Sigmoid colon (tissue), 4 donors: ENCODE data around the gene DLK2.

Source experiments
- EP300 ChIP-seq, 4 donors: sonication (generic); formaldehyde crosslinking; IDR thresholded peaks; one replicate each; pipeline ENCODE4 v1.6.1; 2017; ENCODE audit warnings: antibody characterized with exemption in 4 of 4
- POLR2A ChIP-seq, 2 donors: fragments of 450-650 bp; IDR thresholded peaks; one replicate each; pipeline ENCODE4 v1.6.1; 2016; ENCODE audit warnings: antibody characterized with exemption in 2 of 2, mild to moderate bottlenecking in 2 of 2, moderate library complexity in 2 of 2
- POLR2AphosphoS5 ChIP-seq, 4 donors: sonication (generic); formaldehyde crosslinking; IDR thresholded peaks; one replicate each; pipeline ENCODE4 v1.6.1; 2017; ENCODE audit warnings: antibody characterized with exemption in 4 of 4
- TF ChIP-seq, protein P1 (sequence below), 4 experiments: fragments of 450-650 bp in 3 of 4; fragments of 200-600 bp in 1 of 4; IDR thresholded peaks; one replicate each; pipeline ENCODE4 v1.5.1; 2016 to 2019; ENCODE audit warnings: antibody characterized with exemption in 4 of 4, mild to moderate bottlenecking in 3 of 4, moderate library complexity in 2 of 4

DNA sequence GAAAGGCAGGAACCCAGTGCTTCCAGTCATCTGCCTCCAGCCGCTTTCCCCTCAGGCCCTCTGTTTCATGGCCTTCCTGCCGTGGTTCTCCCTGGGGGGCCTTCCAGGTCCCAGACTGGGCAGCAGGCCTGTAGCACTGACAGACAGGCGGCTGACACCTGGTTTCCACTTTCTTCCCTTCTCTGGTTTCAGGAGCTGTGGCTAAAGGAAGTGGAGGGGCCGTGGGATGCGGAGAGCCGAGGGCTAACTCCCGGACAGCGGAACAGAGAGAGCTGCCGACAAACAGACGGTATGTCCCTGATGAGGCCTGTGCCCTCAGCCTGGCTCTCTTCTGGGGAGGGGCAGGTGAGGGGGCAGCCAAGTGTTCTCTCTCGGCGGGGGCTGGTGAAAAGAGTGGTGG is 42.3 kb upstream of the DLK2 start:
- TF ChIP-seq POLR2A (IDR thresholded peaks at IDR 0.05) (no peak), EP300 (IDR thresholded peaks at IDR 0.05) (no peak), POLR2AphosphoS5 (IDR thresholded peaks at IDR 0.05) (no peak)
- TF ChIP-seq, protein P1, sequence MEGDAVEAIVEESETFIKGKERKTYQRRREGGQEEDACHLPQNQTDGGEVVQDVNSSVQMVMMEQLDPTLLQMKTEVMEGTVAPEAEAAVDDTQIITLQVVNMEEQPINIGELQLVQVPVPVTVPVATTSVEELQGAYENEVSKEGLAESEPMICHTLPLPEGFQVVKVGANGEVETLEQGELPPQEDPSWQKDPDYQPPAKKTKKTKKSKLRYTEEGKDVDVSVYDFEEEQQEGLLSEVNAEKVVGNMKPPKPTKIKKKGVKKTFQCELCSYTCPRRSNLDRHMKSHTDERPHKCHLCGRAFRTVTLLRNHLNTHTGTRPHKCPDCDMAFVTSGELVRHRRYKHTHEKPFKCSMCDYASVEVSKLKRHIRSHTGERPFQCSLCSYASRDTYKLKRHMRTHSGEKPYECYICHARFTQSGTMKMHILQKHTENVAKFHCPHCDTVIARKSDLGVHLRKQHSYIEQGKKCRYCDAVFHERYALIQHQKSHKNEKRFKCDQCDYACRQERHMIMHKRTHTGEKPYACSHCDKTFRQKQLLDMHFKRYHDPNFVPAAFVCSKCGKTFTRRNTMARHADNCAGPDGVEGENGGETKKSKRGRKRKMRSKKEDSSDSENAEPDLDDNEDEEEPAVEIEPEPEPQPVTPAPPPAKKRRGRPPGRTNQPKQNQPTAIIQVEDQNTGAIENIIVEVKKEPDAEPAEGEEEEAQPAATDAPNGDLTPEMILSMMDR (IDR thresholded peaks at IDR 0.05): no peak
